ENCODE results near the gene MYOCD. TPM values are rescaled to one million over a fixed set of nuclear protein-coding genes. Genes with fewer than 3 reads are reported as not detected.

Gene MYOCD
- total RNA-seq, 2 experiments from 2014 or later = not detected

DNA sequence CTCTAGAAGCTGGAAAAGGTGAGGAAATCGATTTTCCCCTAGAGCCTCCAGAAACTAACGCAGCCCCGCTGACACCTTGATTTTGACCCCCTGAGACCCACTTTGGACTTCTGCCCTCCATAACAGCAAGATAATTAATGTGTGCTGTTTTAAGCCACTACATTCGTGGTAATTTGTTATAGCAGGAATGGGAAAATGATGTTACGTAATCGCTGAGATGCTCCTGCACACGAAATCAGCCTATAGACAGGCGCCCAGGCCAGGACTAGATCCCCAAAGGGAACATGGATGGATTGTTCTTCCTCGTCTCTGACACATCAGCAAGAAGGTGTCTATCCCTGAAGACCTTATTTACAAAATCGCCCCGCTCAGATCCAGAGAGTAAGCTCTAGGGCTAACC is 1.4 kb upstream of the MYOCD start:
- Mint-ChIP-seq H3K4me1 (peaks cover 2% of the 10 kb centered on the region), H3K9me3 (no peaks in the 10 kb centered on the region), H3K27ac (no peak overlapping the region), H3K27me3 (peaks cover 41% of the 10 kb centered on the region), H3K36me3 (no peaks in the 10 kb centered on the region), H3K4me3 (no peak overlapping the region)
- DNase-seq (no peak), ATAC-seq (ENCODE audit: low read depth) (no peak)
- POLR2A ChIA-PET = no interaction called here

DNA sequence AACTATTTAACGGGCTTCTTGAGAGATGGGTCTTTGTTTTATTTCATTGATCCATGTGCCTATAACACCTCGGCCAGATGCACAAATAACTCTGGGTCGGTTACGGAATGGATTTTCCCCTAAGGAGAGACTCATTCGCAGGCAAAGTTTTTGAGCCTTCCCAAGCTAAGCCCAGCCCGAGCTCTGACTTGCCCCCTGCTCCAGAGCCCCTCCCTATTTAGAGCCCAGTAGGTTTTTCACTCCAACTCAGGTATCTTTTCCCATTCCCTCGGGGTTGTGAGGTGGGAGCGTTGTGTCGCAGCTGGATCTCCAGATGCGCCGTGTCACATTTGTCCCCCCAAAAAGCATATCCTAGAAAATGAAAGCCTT is 812 bp upstream of the MYOCD start:
- DNase-seq = no peak
- POLR2A ChIA-PET = no interaction called here
- Mint-ChIP-seq H3K27me3 (peaks cover 41% of the 10 kb centered on the region), H3K36me3 (no peaks in the 10 kb centered on the region), H3K4me3 (no peak overlapping the region), H3K27ac (no peak overlapping the region), H3K9me3 (no peaks in the 10 kb centered on the region), H3K4me1 (peaks cover 2% of the 10 kb centered on the region)
- no peak for ATAC-seq (ENCODE audit: low read depth)

DNA sequence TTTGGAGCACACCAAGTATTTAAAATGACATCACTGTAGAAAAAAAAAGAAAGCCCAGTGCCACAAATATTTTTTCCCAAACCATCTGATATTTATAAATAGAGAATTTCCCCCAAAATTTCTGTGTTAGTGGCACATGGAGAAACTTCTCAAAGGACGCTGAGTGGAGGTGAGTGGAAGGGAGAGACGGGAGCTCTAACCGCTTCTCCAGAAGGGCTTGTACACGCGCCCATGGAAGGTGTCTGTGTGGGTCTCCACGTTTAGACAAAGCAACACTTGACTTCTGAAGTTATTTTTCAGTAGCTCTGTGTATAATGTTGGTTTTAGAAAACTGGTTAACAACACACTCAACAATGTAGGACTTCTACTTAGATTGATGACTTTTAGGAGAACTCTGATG is 1.0 kb downstream of the MYOCD start:
- POLR2A ChIA-PET = no interaction called here

DNA sequence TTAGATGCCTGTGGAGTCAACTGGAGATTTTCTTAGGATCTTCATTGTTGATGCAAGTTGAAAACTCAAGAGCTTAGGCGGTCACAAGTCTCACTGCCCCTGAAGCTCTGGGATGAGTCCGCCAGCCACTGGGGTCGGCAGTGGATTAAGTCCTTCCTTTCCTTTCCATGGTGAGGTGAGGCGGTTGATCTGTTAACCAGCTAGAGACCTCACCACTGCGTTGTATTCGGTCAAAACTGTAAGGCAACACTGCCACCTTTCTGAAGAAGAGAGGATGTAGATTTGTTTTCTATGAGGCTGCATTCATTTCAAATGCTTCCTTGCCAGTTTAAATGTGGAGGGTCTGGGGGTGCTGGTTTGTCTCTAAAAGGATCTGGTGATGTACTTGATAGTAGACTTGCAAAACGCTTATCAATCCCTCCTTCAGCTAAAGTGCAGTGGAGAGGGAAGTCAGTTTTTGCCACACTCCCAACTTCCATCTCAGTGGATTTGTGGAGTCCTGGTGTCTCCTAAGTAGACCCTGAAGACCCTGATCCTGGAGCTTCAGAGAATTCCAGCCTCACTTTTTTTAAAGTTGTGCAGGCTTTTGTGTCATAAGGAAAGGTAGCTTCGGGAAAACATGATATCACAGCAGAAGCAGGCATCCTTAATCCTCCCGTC is 1.7 kb downstream of the MYOCD start:
- DNase-seq = no peak
- H3K27me3 Mint-ChIP-seq = peaks cover 41% of the 10 kb centered on the region
- no peak overlapping the region for H3K27ac Mint-ChIP-seq
- POLR2A ChIA-PET = no interaction called here
- H3K9me3 Mint-ChIP-seq = no peaks in the 10 kb centered on the region
- H3K4me1 Mint-ChIP-seq = peaks cover 2% of the 10 kb centered on the region
- no peaks in the 10 kb centered on the region for H3K36me3 Mint-ChIP-seq
- H3K4me3 Mint-ChIP-seq = no peak overlapping the region
- ATAC-seq (ENCODE audit: low read depth) = no peak

More for the DNA sequence above, 1.0 kb downstream of the MYOCD start:
- H3K36me3 Mint-ChIP-seq = no peaks in the 10 kb centered on the region
- H3K27me3 Mint-ChIP-seq = peaks cover 41% of the 10 kb centered on the region
- no peaks in the 10 kb centered on the region for H3K9me3 Mint-ChIP-seq
- no peak overlapping the region for H3K4me3 Mint-ChIP-seq
- DNase-seq (no peak), ATAC-seq (ENCODE audit: low read depth) (no peak)
- no peak overlapping the region for H3K27ac Mint-ChIP-seq
- H3K4me1 Mint-ChIP-seq = peaks cover 2% of the 10 kb centered on the region

DNA sequence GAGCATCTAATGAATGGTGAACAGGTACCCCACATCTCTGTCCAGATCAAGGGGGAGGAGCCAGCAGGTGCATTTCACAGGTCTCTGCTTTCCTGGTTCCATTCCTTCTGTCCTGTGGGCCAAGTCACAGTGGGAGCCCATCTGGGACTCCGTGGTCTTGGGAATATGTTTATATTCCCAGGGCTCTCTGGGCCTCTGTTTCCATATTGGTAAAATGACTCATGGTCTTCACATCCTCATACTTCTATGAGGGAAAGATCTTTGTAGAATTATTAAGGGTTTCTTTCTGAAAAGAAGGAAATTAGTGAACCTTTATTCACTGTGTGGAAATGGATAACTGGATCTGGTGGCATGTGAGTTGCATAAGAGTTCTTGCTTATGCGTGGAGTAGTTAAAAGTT is 6.2 kb downstream of the MYOCD start:
- ATAC-seq (ENCODE audit: low read depth) (no peak), DNase-seq (no peak)
- POLR2A ChIA-PET = no interaction called here
- no peak overlapping the region for H3K27ac Mint-ChIP-seq
- no peak overlapping the region for H3K4me3 Mint-ChIP-seq
- no peaks in the 10 kb centered on the region for H3K4me1 Mint-ChIP-seq
- H3K9me3 Mint-ChIP-seq = no peaks in the 10 kb centered on the region
- H3K27me3 Mint-ChIP-seq = peaks cover 12% of the 10 kb centered on the region
- no peaks in the 10 kb centered on the region for H3K36me3 Mint-ChIP-seq

DNA sequence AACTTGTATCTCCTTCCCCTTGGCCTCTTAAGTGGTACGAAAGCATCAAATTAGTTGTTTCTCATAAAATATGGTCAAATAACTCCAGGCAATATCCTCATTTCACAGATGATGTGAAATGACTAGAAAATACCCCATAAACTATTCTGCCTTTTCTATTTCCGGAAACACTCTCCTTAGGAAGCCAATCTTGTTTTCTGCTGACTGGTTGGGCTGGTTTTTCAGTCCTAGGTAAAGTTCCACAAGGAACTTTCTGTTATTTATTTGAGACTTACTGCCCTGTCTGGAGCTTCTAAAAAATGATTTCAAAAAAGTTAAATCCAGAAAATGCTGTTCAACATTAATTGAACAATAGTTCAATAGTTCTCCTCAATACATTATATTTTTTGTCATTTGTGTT is 7.3 kb downstream of the MYOCD start:
- H3K27me3 Mint-ChIP-seq = peaks cover 4% of the 10 kb centered on the region
- no peaks in the 10 kb centered on the region for H3K36me3 Mint-ChIP-seq
- ATAC-seq (ENCODE audit: low read depth) (no peak), DNase-seq (no peak)
- no peak overlapping the region for H3K27ac Mint-ChIP-seq
- no peak overlapping the region for H3K4me3 Mint-ChIP-seq
- no peaks in the 10 kb centered on the region for H3K9me3 Mint-ChIP-seq
- POLR2A ChIA-PET = no interaction called here
- H3K4me1 Mint-ChIP-seq = no peaks in the 10 kb centered on the region

DNA sequence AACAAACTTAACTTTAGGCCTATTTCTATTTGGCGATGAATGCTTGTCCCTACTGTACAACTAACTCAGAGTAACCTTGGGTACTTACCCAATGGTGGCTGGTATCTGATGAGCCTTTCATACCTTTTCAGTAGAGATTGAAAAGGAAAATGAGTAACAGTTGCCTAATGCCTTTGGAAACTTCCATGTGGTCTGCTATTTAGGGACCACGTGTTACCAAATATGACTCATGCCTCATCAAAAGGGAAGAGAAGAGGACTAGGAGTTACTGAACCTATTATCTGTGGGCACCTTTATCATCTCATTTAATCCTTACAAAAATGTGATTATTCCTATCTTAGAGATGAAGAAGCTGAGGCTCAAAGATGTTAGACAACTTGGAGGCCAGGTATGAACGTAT is 8.1 kb downstream of the MYOCD start:
- no peaks in the 10 kb centered on the region for H3K36me3 Mint-ChIP-seq
- no peaks in the 10 kb centered on the region for H3K9me3 Mint-ChIP-seq
- H3K4me3 Mint-ChIP-seq = no peak overlapping the region
- no peak overlapping the region for H3K27ac Mint-ChIP-seq
- ATAC-seq (ENCODE audit: low read depth) (no peak), DNase-seq (no peak)
- peaks cover 2% of the 10 kb centered on the region for H3K27me3 Mint-ChIP-seq
- POLR2A ChIA-PET = no interaction called here
- H3K4me1 Mint-ChIP-seq = no peaks in the 10 kb centered on the region

DNA sequence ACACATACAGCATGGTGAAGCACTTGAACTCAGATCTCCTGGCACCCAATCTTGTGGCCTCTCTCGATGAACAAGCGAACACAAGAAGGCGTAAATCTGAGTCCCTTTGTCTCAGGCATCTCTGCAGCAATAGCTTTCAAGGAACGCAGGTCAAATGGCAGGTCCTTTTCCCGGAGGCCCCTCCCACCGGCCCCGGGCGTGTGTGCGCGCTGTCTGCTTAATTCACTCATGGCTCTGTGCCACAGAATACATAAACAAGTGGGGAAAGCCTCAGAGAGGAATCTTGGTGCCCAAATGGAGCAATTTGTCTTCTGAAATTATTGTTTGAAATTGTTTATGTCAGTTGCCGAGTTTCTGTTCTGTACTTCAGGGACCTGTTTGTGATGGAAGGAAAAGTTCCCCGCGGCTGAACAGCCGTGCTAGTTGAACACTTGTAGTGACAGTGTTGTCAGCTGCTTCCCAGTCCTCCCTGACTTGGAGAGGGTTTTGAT is 14.8 kb downstream of the MYOCD start:
- H3K4me1 Mint-ChIP-seq = no peaks in the 10 kb centered on the region
- ATAC-seq (ENCODE audit: low read depth) (no peak), DNase-seq (no peak)
- no peaks in the 10 kb centered on the region for H3K9me3 Mint-ChIP-seq
- H3K27me3 Mint-ChIP-seq = no peaks in the 10 kb centered on the region
- POLR2A ChIA-PET = no interaction called here
- H3K4me3 Mint-ChIP-seq = no peak overlapping the region
- H3K36me3 Mint-ChIP-seq = no peaks in the 10 kb centered on the region
- H3K27ac Mint-ChIP-seq = no peak overlapping the region

DNA sequence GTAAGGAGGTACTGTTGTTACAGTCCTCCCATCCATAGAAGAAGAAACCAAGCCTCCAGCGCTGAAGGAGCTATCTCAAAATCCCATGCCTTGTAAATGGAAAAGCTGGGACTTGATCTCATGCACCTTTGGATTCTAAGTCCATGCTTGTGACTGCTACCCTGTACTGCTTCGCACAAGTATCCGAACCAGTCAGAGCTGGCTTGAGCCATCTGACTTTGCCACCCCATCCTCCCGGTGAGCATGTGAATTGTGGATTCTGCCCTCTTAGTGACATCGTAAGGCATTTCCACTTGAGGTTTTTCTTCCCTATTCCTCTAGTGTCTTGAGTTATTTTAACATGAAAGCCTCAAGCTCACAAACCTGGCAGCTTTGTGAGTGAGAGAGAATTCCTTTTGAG is 15.3 kb downstream of the MYOCD start:
- Mint-ChIP-seq H3K4me1 (no peaks in the 10 kb centered on the region), H3K4me3 (no peak overlapping the region), H3K27me3 (no peaks in the 10 kb centered on the region), H3K36me3 (no peaks in the 10 kb centered on the region), H3K9me3 (no peaks in the 10 kb centered on the region), H3K27ac (no peak overlapping the region)
- DNase-seq (no peak), ATAC-seq (ENCODE audit: low read depth) (no peak)
- POLR2A ChIA-PET = no interaction called here

DNA sequence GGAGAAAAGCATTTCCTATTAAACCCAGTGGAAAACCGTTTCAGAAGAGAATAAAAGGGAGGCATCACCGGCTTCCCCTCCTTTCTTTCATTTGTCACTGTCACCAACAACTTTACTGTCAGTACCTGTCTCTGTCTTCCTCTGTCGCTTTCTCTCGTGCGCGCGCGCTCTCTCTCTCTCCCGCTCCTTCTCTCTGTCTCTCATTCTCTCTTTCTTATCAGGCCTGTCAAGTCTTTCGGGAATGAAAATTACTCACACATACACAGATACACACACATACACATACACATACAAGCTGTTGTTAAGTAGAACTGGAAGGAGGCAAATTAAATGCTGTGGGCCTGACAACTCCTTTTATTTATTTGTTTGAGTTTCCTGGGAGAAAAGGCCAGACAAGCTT is 17.6 kb downstream of the MYOCD start:
- no peaks in the 10 kb centered on the region for H3K27me3 Mint-ChIP-seq
- H3K9me3 Mint-ChIP-seq = no peaks in the 10 kb centered on the region
- H3K36me3 Mint-ChIP-seq = no peaks in the 10 kb centered on the region
- no peak for DNase-seq
- POLR2A ChIA-PET = no interaction called here
- ATAC-seq (ENCODE audit: low read depth) = no peak
- H3K4me3 Mint-ChIP-seq = no peak overlapping the region
- H3K27ac Mint-ChIP-seq = no peak overlapping the region
- H3K4me1 Mint-ChIP-seq = no peaks in the 10 kb centered on the region

DNA sequence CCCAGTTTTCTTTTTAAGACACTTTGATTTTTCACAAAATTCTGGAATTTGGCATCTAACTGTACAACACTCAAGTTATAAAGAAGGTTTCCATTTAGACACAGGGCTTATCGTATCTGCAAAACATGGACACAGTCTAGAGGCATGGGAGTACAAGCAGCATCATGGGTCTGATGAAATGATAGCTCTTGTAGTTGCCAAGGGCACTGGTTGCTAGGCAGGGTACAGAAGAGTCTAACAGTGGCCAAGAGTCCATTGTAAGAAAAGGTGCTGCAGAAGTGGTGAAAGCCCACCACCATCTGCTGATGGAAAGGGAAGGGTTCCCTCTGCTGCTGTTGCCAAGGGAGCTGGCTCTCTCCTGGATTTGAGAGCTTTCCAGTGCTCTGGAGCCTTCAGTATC is 20.8 kb downstream of the MYOCD start:
- DNase-seq = no peak
- Mint-ChIP-seq H3K27ac (no peak overlapping the region), H3K4me3 (no peak overlapping the region), H3K4me1 (no peaks in the 10 kb centered on the region), H3K27me3 (no peaks in the 10 kb centered on the region), H3K36me3 (no peaks in the 10 kb centered on the region), H3K9me3 (peaks cover 1% of the 10 kb centered on the region)
- no peak for ATAC-seq (ENCODE audit: low read depth)
- POLR2A ChIA-PET = no interaction called here

DNA sequence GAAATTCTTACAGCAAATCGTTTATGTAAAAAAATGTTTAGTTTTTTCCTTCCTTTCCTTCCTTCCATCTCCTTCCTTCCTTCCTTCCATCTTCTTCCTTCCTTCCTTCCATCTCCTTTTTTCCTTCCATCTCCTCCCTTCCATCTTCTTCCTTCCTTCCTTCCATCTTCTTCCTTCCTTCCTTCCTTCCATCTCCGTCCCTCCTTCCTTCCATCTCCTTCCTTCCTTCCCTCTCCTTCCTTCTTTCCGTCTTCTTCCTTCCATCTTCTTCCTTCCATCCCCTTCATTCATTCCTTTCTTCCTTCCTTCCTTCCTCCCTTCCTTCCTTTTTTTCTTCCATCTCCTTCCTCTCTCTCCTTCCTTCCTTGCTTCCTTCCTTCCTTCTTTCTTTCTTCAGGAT is 22.7 kb downstream of the MYOCD start:
- no peak overlapping the region for H3K27ac Mint-ChIP-seq
- no peaks in the 10 kb centered on the region for H3K4me1 Mint-ChIP-seq
- H3K36me3 Mint-ChIP-seq = no peaks in the 10 kb centered on the region
- H3K4me3 Mint-ChIP-seq = no peak overlapping the region
- peaks cover 1% of the 10 kb centered on the region for H3K9me3 Mint-ChIP-seq
- ATAC-seq (ENCODE audit: low read depth) (no peak), DNase-seq (no peak)
- no peaks in the 10 kb centered on the region for H3K27me3 Mint-ChIP-seq
- POLR2A ChIA-PET = no interaction called here

DNA sequence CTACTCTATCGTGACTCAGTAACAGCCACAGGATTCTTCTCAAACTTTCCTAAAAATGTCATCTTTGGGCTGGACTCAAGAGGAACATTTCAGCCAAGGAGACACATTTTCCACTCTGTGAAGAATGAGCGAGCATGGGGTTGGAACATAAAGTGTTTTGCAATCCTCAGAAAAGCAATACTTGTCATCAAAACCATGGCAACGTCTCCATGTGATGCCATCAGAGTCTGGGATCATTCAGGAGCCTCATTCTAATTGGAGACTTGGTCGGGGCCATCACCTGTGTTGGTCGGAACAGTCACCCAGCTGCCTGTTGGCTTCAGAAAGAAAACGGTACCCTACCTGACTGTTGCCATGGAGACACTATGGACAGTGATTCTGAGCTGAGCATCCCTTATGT is 25.5 kb downstream of the MYOCD start:
- DNase-seq (no peak), ATAC-seq (ENCODE audit: low read depth) (no peak)
- H3K27ac Mint-ChIP-seq = no peak overlapping the region
- H3K27me3 Mint-ChIP-seq = no peaks in the 10 kb centered on the region
- H3K4me1 Mint-ChIP-seq = no peaks in the 10 kb centered on the region
- peaks cover 1% of the 10 kb centered on the region for H3K9me3 Mint-ChIP-seq
- H3K4me3 Mint-ChIP-seq = no peak overlapping the region
- POLR2A ChIA-PET = no interaction called here
- H3K36me3 Mint-ChIP-seq = no peaks in the 10 kb centered on the region

DNA sequence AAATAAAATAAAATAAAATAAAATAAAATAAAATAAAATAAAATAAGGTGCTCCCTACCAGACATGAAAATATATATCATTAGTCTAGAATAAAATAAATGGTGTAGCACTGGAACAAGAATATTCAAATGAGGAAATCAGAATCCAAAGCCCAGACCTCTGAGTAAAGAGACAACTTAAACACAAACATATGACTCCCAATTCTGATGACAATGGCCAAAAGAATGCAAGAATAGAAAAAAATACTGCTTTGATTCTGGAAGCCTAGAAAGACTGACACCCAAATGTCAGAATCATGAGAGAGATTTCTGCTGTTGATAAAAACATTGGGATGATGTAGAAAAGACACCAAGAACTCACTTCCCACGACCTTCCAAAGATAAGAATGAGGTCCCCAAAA is 27.9 kb downstream of the MYOCD start:
- no peaks in the 10 kb centered on the region for H3K27me3 Mint-ChIP-seq
- no peaks in the 10 kb centered on the region for H3K4me1 Mint-ChIP-seq
- DNase-seq (no peak), ATAC-seq (ENCODE audit: low read depth) (no peak)
- POLR2A ChIA-PET = no interaction called here
- peaks cover 6% of the 10 kb centered on the region for H3K9me3 Mint-ChIP-seq
- no peak overlapping the region for H3K27ac Mint-ChIP-seq
- no peak overlapping the region for H3K4me3 Mint-ChIP-seq
- no peaks in the 10 kb centered on the region for H3K36me3 Mint-ChIP-seq

DNA sequence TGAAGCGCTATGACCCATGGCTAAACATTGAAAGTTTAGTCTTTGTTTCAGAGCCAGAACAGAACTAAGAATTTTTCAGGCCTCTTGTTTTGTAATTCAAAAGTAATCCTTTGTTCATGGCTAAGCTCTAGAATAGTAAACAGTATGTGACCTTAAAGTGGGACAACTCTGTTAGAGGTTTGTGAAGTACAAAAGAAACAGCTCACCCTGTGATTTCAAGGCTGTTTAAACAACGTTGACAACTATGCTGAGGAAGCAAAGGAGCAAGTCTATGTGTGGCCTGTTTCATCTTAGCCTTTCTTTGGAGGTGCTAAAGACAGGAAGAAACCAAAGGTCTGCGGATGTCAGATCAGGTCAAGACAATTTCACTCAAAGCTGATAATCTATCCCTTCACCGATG is 40.4 kb downstream of the MYOCD start:
- Mint-ChIP-seq H3K4me3 (no peak overlapping the region), H3K27ac (no peak overlapping the region), H3K9me3 (peaks cover 2% of the 10 kb centered on the region), H3K36me3 (no peaks in the 10 kb centered on the region), H3K27me3 (no peaks in the 10 kb centered on the region), H3K4me1 (no peaks in the 10 kb centered on the region)
- ATAC-seq (ENCODE audit: low read depth) = no peak
- POLR2A ChIA-PET = no interaction called here
- no peak for DNase-seq

All from activated naive CD8-positive, alpha-beta T cell treated with anti-CD3 and anti-CD28 coated beads, Interleukin-2, amount 10 ng/mL, durations not matched to agents 7 days and 5 days (primary cell).